SJSA1 (cell line): ENCODE data around the gene PRKAG1. TPM values are rescaled to one million over a fixed set of nuclear protein-coding genes. Genes with fewer than 3 reads are reported as not detected.

Experiments used
- DNase-seq, 2 experiments: peaks; one replicate each; pipeline ENCODE4 v3.0.0-alpha.2; 2015 to 2020; ENCODE audit warnings: low spot score in 2 of 2, low read depth in 1 of 2
- H3K27ac ChIP-seq: fragments of 250-450 bp; sonication (Bioruptor Pico); 2 replicates; pipeline ENCODE4 v1.5.1; 2020; ENCODE audit warnings: mild to moderate bottlenecking, moderate library complexity
- H3K27me3 ChIP-seq: fragments of 250-450 bp; sonication (Bioruptor Pico); replicated peaks from 2 replicates; pipeline ENCODE4 v1.5.1; 2020; ENCODE audit warnings: mild to moderate bottlenecking, moderate library complexity
- H3K36me3 ChIP-seq: fragments of 250-450 bp; sonication (Bioruptor Pico); 2 replicates; pipeline ENCODE4 v1.5.1; 2020; ENCODE audit warnings: mild to moderate bottlenecking
- H3K4me1 ChIP-seq: fragments of 250-450 bp; sonication (Bioruptor Pico); replicated peaks from 2 replicates; pipeline ENCODE4 v1.6.1; 2021; ENCODE audit warnings: mild to moderate bottlenecking
- H3K4me3 ChIP-seq: fragments of 250-450 bp; sonication (Bioruptor Pico); 2 replicates; pipeline ENCODE4 v1.5.1; 2020; ENCODE audit warnings: mild to moderate bottlenecking
- H3K9me3 ChIP-seq: fragments of 250-450 bp; sonication (Bioruptor Pico); replicated peaks from 2 replicates; pipeline ENCODE4 v1.5.1; 2020; ENCODE audit warnings: mild to moderate bottlenecking
- total RNA-seq: library from RNA; depleted of rRNA; stranded (reverse); fragments of >200 nt; shearing (Covaris generic); gene quantifications from 2 replicates; pipeline ENCODE4 v1.2.3, GENCODE V29; 2014

The PRKAG1 gene
- total RNA-seq, 1 experiment from 2014 or later, result 36.4 TPM

DNA sequence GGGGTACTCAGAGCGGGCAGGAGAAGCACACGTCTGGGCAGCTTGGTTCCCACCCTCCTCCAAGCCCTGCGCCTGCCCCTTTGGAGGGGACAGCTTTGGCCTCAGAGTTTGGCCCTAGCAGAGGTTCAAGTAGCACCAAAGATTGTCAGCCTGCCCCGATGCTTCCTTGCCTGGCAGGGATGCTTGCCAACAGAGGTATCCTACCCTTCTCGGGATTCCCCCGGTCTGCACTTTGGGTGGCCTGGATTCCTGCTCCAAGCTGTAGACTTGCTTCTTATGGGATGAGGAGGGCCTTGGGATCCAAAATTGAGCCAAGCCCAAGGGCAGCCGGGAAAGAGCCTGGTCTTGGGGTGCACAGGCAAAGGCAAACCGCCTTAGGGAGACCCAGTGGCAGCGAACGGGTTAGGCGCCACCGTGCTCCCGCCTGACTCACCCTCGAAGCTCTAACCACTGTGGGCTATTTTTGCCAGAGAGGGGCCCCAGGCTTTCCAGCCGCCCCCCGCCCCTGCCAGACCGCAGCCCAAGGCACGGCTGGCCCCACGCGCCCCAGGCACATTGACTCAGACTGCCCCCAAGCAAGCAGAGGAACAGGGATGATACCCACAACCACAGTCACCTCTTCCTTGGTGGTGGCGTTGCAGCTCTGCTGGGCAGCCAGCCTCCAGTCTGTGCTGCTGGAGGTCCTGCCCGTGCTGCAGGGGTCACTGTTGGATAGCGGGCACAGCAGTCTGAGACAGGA is 46.2 kb downstream of the PRKAG1 start:
- H3K27ac ChIP-seq, result no peak overlapping the region
- H3K9me3 ChIP-seq, result no peaks in the 10 kb centered on the region
- H3K4me3 ChIP-seq, result no peak overlapping the region
- H3K4me1 ChIP-seq, result peaks cover 39% of the 10 kb centered on the region
- no peaks in the 10 kb centered on the region for H3K36me3 ChIP-seq
- peaks cover 25% of the 10 kb centered on the region for H3K27me3 ChIP-seq
- peak; percentile 62 to 75 for DNase-seq

DNA sequence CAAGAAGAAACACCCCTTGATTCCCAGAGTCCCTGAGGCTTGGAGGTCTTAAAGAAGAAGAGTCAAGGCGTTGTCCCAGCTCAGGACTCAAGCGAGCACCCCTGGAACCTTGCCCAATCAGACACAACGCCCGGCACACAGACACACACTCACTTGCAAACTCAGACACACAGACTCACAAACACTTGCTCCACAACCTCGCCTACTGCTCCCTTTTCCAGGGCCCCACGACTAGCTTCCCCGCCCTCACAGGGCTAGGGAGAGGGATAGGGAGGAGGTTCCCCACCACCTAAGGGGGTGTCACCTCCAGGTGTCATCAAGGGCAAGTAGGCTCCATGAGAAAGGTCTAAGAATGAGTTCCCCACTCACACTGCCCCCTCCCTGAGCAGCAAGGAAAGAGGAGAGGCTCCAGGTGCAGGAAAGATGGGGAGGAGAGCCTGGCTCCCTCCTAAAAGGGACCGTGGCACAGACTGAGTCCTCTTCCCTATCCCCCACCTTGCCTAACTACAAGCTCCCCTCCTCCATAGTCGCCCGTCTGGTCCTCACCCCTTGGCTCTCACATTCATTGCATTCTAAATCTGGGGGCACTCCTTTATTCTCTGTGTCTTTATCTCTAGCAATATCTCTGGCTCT is 47.8 kb downstream of the PRKAG1 start:
- no peaks in the 10 kb centered on the region for H3K9me3 ChIP-seq
- peaks cover 24% of the 10 kb centered on the region for H3K27me3 ChIP-seq
- H3K4me1 ChIP-seq, result peaks cover 39% of the 10 kb centered on the region
- H3K4me3 ChIP-seq, result peak overlapping the region; percentile 33
- H3K36me3 ChIP-seq, result no peaks in the 10 kb centered on the region
- no peak overlapping the region for H3K27ac ChIP-seq
- DNase-seq, result no peak

DNA sequence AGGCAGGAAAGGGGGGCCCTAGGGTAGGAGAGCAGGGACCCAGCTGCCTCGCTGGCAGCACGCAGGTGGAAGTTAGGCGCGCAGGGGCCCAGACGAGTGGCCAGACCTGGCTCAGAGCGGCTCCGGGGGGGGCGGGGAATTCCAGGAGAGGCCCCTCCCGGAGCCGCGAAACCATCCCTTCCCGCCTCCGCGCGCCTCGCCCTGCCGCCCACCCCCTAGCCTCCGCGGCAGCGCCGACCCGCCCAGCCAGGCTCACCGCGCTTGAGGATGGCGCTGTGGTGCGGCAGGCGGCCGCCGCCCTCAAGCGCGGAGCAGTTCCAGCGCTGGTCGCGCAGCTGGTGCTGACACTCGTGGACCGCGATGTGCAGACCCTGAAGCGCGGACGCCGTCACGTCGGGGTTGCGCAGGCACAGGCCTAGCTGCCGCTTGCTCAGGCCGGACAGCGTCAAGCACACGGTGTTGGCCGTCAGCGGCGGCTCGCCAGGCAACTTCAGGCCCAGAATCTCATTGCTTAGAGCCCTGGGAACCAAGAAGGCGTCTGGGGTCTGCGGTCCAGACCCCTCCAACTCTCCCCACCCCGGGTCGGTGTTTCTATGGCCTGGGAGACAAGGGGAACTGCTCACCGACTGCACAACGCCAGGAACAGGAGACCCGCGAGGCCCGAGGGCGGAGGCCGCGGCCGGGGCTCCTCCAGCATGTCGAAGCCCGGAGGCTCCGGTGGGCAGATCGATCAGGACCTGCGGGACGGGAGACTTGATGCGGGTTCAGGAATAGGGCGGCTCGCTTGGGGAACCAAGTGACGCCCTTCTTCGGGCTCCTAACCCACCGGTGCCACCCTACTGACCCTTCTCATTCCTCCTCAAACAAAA is 48.5 kb downstream of the PRKAG1 start:
- Histone ChIP-seq H3K4me1 (peaks cover 39% of the 10 kb centered on the region), H3K36me3 (no peaks in the 10 kb centered on the region), H3K27me3 (peaks cover 24% of the 10 kb centered on the region), H3K27ac (no peak overlapping the region), H3K9me3 (no peaks in the 10 kb centered on the region), H3K4me3 (no peak overlapping the region)
- DNase-seq, result no peak

DNA sequence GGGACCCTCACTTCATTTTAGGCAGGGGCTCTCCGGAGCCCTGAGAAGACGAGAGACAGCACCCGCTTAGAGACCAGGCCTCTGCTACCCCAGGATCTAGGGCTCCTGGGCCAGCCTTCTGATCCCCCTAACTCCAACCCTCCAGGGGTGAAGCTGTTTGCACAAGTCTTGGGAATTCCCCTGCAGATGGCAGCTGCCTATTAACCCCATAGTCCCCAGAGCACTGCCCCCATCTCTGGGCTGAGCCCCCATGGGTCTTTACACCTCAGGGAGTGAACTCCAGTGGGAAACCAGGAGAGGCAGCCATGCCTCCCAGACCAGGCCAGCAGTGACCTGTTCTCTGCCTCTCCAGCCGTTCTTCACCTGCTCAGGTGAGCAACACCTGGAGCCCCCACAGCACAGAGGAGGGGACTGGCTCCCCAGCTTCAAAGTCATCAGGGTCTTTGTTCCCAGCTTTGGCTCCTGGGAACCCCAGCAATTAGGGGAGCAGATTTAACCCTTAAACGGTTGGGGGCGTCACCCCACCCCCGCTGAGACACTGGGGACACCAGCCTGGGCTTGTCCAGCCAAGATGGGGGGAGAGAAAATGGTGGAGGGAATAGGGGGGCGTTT is 49.3 kb downstream of the PRKAG1 start:
- Histone ChIP-seq H3K27ac (no peak overlapping the region), H3K4me3 (no peak overlapping the region), H3K9me3 (no peaks in the 10 kb centered on the region), H3K27me3 (peaks cover 24% of the 10 kb centered on the region), H3K4me1 (peaks cover 39% of the 10 kb centered on the region), H3K36me3 (no peaks in the 10 kb centered on the region)
- DNase-seq, result no peak

DNA sequence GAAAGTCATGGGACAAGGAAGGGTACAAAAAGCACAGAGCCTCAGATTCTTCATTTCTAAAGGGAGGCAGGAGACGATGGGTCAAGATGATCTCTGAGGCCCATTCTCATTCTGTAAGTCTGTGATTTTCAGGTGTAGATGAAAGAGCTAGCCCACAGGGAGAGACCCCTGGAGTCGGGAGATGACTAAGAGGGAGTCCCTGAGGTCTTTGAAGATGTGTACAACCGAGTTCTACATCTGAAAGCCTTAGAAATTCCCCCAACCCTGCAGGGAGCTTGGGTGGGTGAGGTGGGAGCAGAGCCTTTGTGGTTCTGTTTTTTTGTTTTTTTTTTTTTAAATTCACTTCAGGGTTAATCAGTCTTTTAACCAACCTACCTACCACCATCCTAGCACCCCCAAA is 50.1 kb downstream of the PRKAG1 start:
- no peak for DNase-seq
- Histone ChIP-seq H3K36me3 (no peaks in the 10 kb centered on the region), H3K9me3 (no peaks in the 10 kb centered on the region), H3K4me3 (no peak overlapping the region), H3K27me3 (peaks cover 24% of the 10 kb centered on the region), H3K27ac (no peak overlapping the region), H3K4me1 (peaks cover 34% of the 10 kb centered on the region)

DNA sequence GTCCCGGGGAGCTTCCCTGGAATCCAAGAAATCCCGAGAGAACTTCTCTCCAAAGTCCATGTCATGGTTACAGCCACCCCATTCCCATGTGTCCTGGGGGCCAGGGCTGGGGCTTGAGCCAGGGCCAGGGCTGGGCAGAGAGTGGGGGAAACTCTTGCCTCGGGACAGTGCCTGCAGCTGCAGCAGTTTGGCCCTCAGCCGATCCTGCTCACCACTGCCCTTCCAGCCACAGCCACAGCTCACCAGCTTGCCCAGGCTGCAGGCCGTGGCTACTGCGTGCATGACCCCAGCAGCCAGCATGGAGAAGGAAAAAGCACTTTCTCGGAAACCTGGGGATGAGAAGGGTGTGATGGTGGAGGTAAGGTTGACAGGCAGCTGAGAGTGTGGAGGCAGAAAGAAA is 50.6 kb downstream of the PRKAG1 start:
- Histone ChIP-seq H3K36me3 (no peaks in the 10 kb centered on the region), H3K27me3 (peaks cover 24% of the 10 kb centered on the region), H3K9me3 (no peaks in the 10 kb centered on the region), H3K4me1 (peaks cover 30% of the 10 kb centered on the region), H3K27ac (no peak overlapping the region), H3K4me3 (no peak overlapping the region)
- DNase-seq, result no peak

DNA sequence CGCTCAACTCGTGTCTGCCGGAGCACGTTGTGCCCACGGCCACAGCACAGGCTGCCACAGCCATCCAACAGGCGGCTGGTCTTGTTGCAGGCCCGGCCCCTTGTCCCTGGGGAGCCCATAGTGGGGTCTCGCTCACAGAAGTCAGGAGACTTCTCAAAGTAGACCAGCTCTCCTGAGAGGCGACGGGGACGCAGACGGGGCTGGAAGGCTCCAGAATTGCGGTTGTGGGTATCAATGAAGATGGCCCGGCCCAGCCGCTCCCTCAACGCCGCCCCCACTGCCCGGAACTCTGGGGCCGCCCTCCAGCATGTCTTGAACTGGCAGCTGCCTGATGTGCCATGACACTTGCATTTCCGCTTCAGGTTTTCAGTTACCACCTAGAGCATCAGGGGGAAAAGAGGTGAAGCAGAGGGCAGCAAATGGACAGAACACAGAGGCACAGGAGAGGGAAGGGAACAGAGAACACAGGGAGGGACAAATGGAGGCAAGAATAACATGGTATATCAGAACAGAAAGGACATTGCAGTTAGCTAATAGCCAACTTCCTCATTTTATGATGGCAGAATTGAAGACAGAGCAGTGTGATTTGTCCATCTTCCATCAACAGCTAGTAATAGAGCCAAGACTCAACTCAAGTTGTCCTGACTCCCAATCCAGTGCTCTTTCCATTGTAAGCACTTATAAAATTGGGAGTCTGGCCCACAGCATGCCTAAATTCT is 52.2 kb downstream of the PRKAG1 start:
- Histone ChIP-seq H3K36me3 (no peaks in the 10 kb centered on the region), H3K4me1 (peaks cover 18% of the 10 kb centered on the region), H3K9me3 (no peaks in the 10 kb centered on the region), H3K4me3 (no peak overlapping the region), H3K27me3 (peaks cover 15% of the 10 kb centered on the region), H3K27ac (no peak overlapping the region)
- no peak for DNase-seq

DNA sequence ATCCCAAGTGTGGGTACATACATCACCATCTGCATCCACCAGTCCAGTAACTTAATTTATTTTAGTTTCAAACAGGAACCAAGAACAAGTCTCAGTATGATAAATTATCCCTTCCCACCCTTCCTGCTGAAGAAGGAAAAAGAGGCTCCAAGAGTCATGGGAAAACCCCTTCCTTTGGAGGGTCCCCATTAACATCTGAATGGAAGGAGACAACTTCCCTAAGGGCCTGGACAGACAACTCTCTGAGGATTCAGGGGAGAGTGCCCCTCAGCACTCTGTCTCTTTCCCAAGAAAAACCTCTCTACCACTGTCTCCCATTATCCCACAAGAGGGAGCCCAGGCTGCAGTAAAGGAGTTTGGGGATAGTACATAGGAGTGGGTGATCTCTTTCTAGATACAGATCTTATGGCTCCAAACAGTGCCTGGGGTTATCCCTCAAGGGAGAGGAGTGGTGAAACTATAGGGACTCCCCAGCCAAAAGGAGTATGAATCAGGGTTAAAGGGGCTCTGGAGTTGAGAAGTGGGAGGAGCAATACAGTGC is 53.2 kb downstream of the PRKAG1 start:
- Histone ChIP-seq H3K27me3 (peaks cover 5% of the 10 kb centered on the region), H3K36me3 (no peaks in the 10 kb centered on the region), H3K4me3 (no peak overlapping the region), H3K4me1 (peaks cover 13% of the 10 kb centered on the region), H3K27ac (no peak overlapping the region), H3K9me3 (no peaks in the 10 kb centered on the region)
- no peak for DNase-seq

DNA sequence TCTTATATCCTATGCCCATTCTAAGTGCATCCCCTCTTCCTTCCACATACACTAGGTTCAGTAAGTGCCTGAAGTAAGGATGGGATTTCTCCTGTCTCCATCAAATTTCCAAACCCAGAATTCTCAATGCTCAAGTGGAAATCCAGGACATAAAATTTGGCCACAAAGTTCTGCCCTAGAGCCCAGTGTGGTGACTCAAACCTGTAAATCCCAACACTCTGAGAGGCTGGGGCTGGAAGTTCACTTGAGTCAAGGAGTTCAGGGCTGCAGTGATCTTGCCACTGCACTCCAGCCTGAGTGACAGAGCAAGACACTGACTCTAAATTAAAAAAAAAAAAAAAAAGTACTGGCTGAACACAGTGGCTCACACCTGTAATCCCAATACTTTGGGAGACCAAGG is 56.8 kb downstream of the PRKAG1 start:
- Histone ChIP-seq H3K4me3 (no peak overlapping the region), H3K4me1 (peaks cover 11% of the 10 kb centered on the region), H3K9me3 (no peaks in the 10 kb centered on the region), H3K36me3 (peaks cover 5% of the 10 kb centered on the region; the same call in 1 of the 2 replicates), H3K27me3 (peaks cover 5% of the 10 kb centered on the region), H3K27ac (no peak overlapping the region)
- DNase-seq, result no peak

DNA sequence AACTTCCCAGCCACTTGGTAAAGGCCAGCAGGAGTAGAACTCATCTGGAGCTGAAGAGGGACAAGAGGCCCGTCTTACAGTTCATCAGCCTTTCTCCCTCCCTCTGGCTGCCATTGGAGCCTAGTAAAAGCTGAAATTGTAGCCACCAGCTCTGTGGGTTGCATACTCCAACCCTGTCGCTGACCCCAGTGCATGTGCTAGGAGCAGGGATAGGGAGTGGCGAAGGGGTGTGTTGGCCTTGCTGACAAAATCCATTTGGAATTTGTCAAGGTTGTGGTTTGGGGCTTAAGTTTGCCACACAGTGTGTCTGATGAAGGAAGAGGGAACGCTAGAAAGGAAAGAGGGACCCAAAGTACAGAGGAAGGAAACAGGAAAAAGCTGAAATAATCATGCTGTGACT is 57.2 kb downstream of the PRKAG1 start:
- Histone ChIP-seq H3K27me3 (peaks cover 5% of the 10 kb centered on the region), H3K9me3 (no peaks in the 10 kb centered on the region), H3K4me3 (no peak overlapping the region), H3K36me3 (peaks cover 5% of the 10 kb centered on the region; the same call in 1 of the 2 replicates), H3K4me1 (peaks cover 11% of the 10 kb centered on the region), H3K27ac (no peak overlapping the region)
- DNase-seq, result no peak

DNA sequence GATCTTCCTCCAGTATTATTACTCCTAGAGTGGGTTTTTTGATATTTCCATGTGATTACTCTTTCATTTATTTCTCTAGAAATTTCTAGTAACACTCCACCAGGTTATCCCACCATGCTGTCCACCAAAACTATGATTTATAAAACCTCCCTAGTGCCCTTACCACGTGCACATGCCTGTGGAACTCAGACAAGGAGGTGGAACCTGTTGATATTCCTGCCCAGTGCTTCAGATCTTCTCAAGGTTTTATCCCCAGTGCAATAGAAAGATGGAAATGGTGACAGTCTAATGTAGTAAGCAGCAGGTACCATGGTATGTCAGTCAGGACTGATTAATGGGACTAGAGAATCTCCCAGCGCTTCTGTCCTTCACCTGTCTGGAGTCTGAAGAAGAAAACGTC is 57.7 kb downstream of the PRKAG1 start:
- Histone ChIP-seq H3K36me3 (peaks cover 8% of the 10 kb centered on the region), H3K27ac (no peak overlapping the region), H3K9me3 (no peaks in the 10 kb centered on the region), H3K4me1 (peaks cover 14% of the 10 kb centered on the region), H3K4me3 (no peak overlapping the region), H3K27me3 (peaks cover 5% of the 10 kb centered on the region)
- no peak for DNase-seq

DNA sequence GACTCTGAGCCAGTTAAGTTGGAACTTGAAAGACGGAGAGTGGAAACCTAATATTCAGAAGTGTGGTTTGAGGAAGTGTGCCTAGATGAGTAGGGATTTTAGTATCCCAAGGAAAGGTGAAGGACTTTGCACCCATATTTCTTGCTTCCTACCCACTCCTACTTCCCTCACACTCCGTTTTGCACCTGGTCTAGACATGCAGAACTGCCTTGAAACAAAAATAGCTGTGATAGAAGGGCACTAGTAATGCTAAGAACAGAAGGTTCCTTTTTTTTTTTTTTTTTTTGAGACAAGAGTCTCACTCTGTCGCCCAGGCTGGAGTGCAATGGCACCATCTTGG is 60.6 kb downstream of the PRKAG1 start:
- peaks cover 23% of the 10 kb centered on the region for H3K4me1 ChIP-seq
- no peak for DNase-seq
- H3K36me3 ChIP-seq, result peaks cover 36% of the 10 kb centered on the region

More for the DNA sequence above, 60.6 kb downstream of the PRKAG1 start:
- H3K9me3 ChIP-seq, result no peaks in the 10 kb centered on the region
- H3K27me3 ChIP-seq, result peaks cover 5% of the 10 kb centered on the region
- H3K27ac ChIP-seq, result no peak overlapping the region
- H3K4me3 ChIP-seq, result peak overlapping the region; percentile 94
